Astrocyte of the cerebellum (primary cell): ENCODE measurements around the gene ACIN1.

ENCODE experiments used
- DNase-seq: peaks from one replicate; pipeline ENCODE4 v3.0.0-alpha.2; 2011; ENCODE audit warnings: low read depth
- H3K4me3 ChIP-seq: 2 replicates; pipeline ENCODE4 v1.5.1; 2011; ENCODE audit warnings: mild to moderate bottlenecking, low read depth, low read length, moderate library complexity
- in situ Hi-C: cut with HindIII; loops from 2 replicates; pipeline ENCODE4 v1.10.0; 2017; ENCODE audit warnings: low sequenced_read_pairs
- TF ChIP-seq, protein P1 (sequence below): IDR thresholded peaks from 2 replicates; pipeline ENCODE4 v1.5.1; 2012; ENCODE audit warnings: low read length, low read depth, moderate library complexity, mild to moderate bottlenecking; ENCODE audit errors: missing control alignments

ACIN1 gene

DNA sequence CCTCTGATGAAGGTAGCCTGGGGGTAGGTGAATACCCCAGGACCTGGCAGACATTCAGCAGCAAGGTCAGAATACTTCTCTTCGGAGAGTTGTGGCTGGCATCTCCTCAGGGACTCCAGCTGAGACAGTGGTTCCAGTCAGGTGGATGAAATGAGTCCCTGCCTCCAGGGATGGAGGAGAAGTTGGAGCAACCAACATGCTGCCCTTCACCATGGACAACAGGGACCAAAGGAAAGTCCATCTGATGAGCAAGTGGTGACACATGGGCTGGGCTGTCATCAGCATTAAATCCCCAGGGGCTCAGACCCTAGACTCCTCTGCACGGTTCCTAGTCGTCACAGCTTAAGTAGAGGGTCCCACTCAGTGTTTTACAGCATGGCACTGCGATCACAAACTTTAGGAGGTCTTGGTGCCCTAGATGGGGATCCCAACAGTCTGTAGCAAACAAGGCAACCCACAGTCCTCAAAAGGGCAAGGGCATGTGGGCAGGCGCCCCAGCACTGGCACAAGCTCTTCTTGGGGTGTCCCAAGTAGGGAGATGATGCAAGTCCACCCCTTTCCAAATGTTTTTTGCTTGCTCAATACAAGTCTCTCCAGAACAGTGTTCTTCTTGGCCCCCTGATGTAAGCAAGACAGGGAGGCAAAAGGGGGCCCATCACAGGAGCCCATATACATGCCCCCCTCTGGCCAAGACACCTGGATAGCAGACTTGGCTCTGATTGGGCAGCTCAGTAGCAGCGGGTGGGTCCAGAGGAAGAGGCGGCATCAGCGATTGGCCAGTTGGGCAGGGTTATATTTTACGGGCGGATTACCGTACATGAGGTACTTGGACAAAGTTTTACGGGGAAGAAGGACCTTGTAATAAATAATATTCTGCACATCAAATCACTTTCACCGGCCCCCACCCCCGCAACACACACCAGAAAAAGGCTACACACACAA is 26.8 kb downstream of the ACIN1 start:
- TF ChIP-seq, protein P1, sequence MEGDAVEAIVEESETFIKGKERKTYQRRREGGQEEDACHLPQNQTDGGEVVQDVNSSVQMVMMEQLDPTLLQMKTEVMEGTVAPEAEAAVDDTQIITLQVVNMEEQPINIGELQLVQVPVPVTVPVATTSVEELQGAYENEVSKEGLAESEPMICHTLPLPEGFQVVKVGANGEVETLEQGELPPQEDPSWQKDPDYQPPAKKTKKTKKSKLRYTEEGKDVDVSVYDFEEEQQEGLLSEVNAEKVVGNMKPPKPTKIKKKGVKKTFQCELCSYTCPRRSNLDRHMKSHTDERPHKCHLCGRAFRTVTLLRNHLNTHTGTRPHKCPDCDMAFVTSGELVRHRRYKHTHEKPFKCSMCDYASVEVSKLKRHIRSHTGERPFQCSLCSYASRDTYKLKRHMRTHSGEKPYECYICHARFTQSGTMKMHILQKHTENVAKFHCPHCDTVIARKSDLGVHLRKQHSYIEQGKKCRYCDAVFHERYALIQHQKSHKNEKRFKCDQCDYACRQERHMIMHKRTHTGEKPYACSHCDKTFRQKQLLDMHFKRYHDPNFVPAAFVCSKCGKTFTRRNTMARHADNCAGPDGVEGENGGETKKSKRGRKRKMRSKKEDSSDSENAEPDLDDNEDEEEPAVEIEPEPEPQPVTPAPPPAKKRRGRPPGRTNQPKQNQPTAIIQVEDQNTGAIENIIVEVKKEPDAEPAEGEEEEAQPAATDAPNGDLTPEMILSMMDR: no peak
- H3K4me3 ChIP-seq: peak overlapping the region; percentile 20
- in situ Hi-C loops: no loop called here
- no peak for DNase-seq

DNA sequence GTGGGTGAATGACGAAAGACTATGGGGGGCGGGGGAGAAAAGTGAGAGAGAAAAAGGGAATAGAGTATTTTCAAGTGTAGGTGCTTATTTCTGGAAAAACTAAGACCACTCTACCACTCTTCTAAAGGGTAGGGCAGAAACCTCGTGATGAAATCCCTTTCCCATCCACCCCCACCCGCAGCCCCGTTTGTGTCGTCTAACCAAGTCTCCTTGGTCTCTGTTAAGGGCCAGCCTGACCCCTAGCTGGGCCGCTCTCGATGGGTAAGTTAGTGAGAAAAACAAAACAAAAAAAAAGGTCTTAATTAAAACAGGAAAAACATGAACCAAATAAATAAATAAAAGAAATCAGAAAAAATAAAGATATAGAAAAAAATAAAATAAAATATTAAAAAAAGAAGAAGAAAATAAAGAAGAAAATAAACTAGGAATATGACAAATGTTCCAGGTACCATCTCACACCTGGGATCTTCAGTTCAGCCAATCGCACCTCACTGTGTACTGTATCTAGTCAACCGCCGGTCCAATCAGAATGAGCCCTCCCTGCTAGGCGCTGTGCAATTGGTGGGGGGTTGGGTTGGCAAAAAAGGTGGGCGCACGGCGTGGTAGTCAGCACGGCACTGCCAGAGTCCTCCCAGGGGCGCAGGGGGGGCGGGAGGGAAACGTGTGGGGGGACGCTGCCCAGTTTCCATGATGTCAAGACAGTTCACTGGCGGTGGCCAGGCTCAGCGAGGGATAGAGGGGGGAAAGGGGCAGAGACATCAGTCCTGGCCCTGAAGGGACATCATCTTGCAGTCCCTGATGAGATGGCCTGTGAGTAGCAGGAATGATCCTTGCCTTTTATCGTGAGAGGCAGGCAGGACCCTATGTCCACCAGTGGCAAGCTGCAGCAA is 27.8 kb downstream of the ACIN1 start:
- no peak overlapping the region for H3K4me3 ChIP-seq
- no peak for DNase-seq
- in situ Hi-C loops: no loop called here
- TF ChIP-seq, protein P1: no peak

DNA sequence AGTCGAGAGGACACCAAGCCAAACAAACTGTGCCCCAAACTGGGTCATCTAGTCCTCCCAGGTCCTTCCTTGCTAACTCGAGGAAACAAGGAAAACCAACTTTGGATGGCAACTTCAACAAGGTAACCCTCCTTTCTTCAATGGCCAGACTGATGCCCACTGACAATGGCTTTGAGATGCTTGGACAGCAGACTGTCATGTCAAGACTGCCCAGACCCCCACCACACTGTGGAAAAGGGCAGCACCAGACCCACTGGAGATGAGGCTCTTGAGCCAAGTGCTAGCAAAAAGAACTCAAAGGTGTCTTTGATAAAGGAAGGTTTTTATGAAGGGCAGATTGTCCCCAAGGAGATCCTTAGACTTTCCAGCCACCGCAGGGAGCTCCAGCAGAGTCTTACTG is 28.6 kb downstream of the ACIN1 start:
- in situ Hi-C loops: no loop called here
- no peak overlapping the region for H3K4me3 ChIP-seq
- TF ChIP-seq, protein P1: no peak
- DNase-seq: no peak

DNA sequence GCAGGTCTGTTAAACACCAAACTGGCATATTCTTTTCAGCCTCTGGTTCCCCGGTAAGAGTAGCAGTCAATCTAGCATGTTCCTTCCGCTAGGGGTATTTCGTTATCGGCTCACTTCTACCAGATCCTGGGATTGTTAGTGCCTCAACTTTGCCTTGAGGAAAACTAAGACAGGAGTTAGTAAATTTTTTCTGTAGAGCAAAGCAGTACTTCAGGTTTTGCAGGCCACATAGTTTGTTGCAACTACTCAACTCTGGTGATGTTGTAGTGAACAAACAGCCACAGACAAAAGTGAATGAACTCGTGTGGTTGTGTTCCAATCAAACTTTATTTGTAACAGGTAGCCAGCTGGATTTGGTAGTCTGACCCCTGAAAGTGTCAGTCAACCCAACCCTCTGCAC is 31.3 kb downstream of the ACIN1 start:
- H3K4me3 ChIP-seq: no peak overlapping the region
- in situ Hi-C loops: no loop called here
- TF ChIP-seq, protein P1: no peak
- no peak for DNase-seq

DNA sequence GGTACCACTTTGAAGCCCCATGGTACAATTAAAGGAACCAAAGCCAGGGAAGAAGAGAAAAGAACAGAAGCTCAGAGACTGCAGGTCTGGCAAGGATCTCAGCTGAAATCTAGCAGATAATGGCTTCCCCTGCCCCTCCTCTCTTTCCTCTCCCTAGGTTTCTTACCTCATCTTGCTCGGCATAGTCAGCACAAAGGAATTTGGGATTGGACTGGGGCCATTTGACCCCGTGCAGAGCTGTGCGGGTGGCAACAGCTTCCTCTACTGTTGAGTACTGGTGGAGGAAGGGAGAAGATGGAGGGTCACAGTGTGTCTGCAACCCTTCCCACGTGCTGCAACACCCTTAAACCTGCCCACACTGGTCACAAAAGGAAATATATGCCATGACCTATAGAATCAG is 32.9 kb downstream of the ACIN1 start:
- peak; percentile 93 for DNase-seq
- in situ Hi-C loops: no loop called here
- TF ChIP-seq, protein P1: no peak
- no peak overlapping the region for H3K4me3 ChIP-seq

DNA sequence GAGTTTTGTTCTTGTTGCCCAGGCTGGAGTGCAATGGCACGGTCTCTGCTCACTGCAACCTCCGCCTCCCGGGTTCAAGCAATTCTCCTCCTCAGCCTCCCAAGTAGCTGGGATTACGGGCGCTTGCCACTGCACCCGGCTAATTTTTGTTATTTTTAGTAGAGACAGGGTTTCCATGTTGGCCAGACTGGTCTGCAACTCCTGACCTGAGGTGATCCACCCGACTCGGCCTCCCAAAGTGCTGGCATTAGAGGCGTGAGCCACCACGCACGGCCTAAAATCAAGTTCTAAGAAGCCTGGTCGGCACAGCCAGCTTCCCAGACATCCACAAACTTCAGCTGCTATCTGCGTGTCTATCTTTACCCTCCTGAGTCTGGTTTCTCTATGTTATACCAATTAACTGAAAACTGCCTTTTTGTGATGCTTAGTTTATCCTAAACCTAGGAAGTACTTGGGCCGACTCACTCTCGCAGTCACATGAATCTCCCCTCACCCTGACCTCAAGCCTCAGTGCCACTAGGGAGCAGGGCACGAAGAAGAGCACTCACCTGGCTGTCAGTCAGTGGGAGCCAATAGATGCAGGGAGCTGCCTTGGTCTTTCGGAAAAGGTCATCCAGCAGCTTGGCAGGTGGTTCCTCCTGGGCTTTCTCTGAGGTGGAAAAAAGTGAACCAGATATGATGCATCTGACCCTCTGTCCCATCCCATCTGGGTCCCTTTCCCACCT is 34.2 kb downstream of the ACIN1 start:
- TF ChIP-seq, protein P1: no peak
- no peak for DNase-seq
- in situ Hi-C loops: no loop called here
- no peak overlapping the region for H3K4me3 ChIP-seq
